NCI-H774 (cell line): ENCODE results near the gene ANKRD50.

Experiments used
- DNase-seq: peaks from one replicate; lab custom pipeline; 2025; lab: John Stamatoyannopoulos, UW

ANKRD50 gene

GRCh38 chr4:124633285-124633941 lies 79.1 kb downstream of the ANKRD50 start:
- DNase-seq, result no peak

GRCh38 chr4:124632439-124632838 lies 80.1 kb downstream of the ANKRD50 start:
- no peak for DNase-seq

GRCh38 chr4:124631760-124632159 lies 80.8 kb downstream of the ANKRD50 start:
- DNase-seq, result no peak

GRCh38 chr4:124629681-124630080 lies 82.9 kb downstream of the ANKRD50 start:
- DNase-seq, result no peak
